ENCODE data around the gene NMNAT2. TPM values are rescaled to one million over a fixed set of nuclear protein-coding genes. Genes with fewer than 3 reads are reported as not detected.

NMNAT2 gene
- total and polyA plus RNA-seq, 2 donors (not counting 3 experiments of a cell fraction or from before 2014, with no cell fraction given), result 0.28 to 0.38 TPM

DNA sequence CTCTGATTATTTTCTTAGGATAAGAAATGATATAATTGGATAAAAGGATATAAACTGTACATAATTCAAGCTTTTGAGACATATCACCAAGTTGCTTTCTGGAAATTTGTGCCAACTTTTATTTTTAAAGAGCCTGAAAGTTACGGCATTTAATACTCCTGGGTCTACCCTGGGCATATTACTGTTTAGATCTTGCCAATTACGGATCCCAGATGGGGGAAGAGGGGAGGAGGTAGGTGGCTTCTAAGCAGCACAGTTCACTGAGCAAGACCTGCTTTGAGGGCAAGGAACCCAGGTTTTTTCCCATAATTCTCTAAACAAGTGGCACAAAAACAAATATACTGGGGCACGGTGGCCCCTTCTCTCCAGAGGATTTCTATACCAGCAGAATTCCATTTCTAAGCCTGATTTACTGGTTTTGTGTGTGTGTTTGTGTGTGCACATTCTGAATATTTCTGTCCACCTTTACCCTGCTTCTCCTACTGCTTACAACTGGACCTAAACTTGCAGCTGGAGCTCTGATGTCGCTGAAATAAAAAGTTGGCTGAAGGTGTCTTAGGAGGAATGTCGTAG lies 155.5 kb downstream of the NMNAT2 start:
- CTCF ChIA-PET, result interaction anchor here (1.2 to 4.0 kb wide), 2 partner anchors 16 to 28 kb away, joined by 4 to 20 read pairs; no protein-coding TSS in a partner anchor
- intact Hi-C loops (cut with micrococcal nuclease), result no loop called here
- H3K36me3 ChIP-seq (ENCODE audit: control insufficient read depth in 2 of 2, extremely low read depth in 1 of 2, insufficient read depth in 2 of 2, low read length in 2 of 2), result no peaks in the 10 kb centered on the region
- H4K20me1 ChIP-seq (replicated peaks; ENCODE audit: control insufficient read depth, extremely low read depth, insufficient read depth, low read length), result no peaks in the 10 kb centered on the region
- H3K9ac ChIP-seq (replicated peaks; ENCODE audit: extremely low read depth, insufficient read depth, low read length), result no peak overlapping the region
- no peaks in the 10 kb centered on the region for H3K9me3 ChIP-seq (replicated peaks; ENCODE audit: control insufficient read depth, insufficient read depth, low read length)
- DNase-seq (ENCODE audit: low read depth, low spot score) (no peak), FAIRE-seq (no peak)
- TF ChIP-seq EZH2 (IDR thresholded peaks at IDR 0.05; ENCODE audit: borderline replicate concordance, low read depth, low read length, severe bottlenecking) (no peak), FOS (IDR thresholded peaks at IDR 0.05; ENCODE audit: borderline replicate concordance, insufficient read depth, low read length) (no peak), POLR2AphosphoS5 (IDR thresholded peaks at IDR 0.05; ENCODE audit: insufficient read depth, low read depth, low read length) (no peak), MYC (IDR thresholded peaks at IDR 0.05; ENCODE audit: low read depth, low read length) (no peak), POLR2A (IDR thresholded peaks at IDR 0.05; ENCODE audit: low read depth, low read length) (no peak), GATA2 (IDR thresholded peaks at IDR 0.05; ENCODE audit: insufficient read depth, insufficient read length, low read depth, low read length) (no peak)
- H3K4me1 ChIP-seq (ENCODE audit: control insufficient read depth, extremely low read depth, insufficient read depth, low read length), result peaks cover 2% of the 10 kb centered on the region
- H3K4me2 ChIP-seq (ENCODE audit: insufficient read depth, low read length), result no peak overlapping the region
- no peak overlapping the region for H3K27ac ChIP-seq (ENCODE audit: insufficient read depth, low read depth, low read length)
- POLR2A ChIA-PET, result no interaction called here
- BruUV-seq (replicated peaks), result no TSS peak
- no peak overlapping the region for H2AFZ ChIP-seq (ENCODE audit: low read depth, low read length)
- H3K27me3 ChIP-seq (ENCODE audit: control insufficient read depth in 2 of 2, insufficient read depth in 2 of 2, low read length in 2 of 2), result peaks cover 0 to 6% of the 10 kb centered on the region in 2 experiments
- dilution Hi-C loops (cut with MboI; ENCODE audit: extremely low pct_ligation_motif_present, low sequenced_read_pairs), result no loop called here
- no peaks in the 10 kb centered on the region for H3K9me1 ChIP-seq (replicated peaks; ENCODE audit: control insufficient read depth, extremely low read depth, insufficient read depth, low read length)
- H3K79me2 ChIP-seq (ENCODE audit: control insufficient read depth, insufficient read depth, low read length), result no peaks in the 10 kb centered on the region
- H3K4me3 ChIP-seq (replicated peaks in 1 of 3; ENCODE audit: insufficient read depth in 1 of 3, low read depth in 1 of 3, low read length in 3 of 3), result no peak overlapping the region

DNA sequence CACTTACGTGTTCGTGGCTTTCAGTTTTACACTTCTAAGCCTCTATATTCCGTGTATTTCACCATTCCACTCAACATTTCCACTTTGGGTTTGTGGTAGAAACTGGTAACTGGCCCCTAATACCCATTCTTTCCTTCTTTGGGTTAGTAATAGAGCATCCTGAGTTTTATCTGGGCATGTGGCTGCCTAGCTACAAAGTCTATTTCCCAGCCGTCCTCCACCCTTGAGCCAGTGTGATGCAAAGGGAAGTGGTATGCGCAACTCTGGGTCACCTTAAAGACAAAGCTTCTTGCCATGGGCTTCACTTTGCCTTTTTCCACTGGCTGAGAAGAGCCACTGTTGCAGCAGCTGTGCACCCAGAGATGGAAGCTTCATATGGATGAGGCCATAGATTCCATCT lies 158.3 kb downstream of the NMNAT2 start:
- peaks cover 0 to 6% of the 10 kb centered on the region in 2 experiments for H3K27me3 ChIP-seq (ENCODE audit: control insufficient read depth in 2 of 2, insufficient read depth in 2 of 2, low read length in 2 of 2)
- POLR2A ChIA-PET, result interaction anchor here (0.6 kb wide), 1 partner anchor 12 kb away, joined by 5 read pairs; no protein-coding TSS in a partner anchor

More for the DNA sequence above, 158.3 kb downstream of the NMNAT2 start:
- no peak overlapping the region for H3K27ac ChIP-seq (ENCODE audit: insufficient read depth, low read depth, low read length)
- TF ChIP-seq POLR2AphosphoS5 (IDR thresholded peaks at IDR 0.05; ENCODE audit: insufficient read depth, low read depth, low read length), result no peak
- TF ChIP-seq FOS (IDR thresholded peaks at IDR 0.05; ENCODE audit: borderline replicate concordance, insufficient read depth, low read length), result no peak
- no peak for TF ChIP-seq MYC (IDR thresholded peaks at IDR 0.05; ENCODE audit: low read depth, low read length)
- no peak for TF ChIP-seq GATA2 (IDR thresholded peaks at IDR 0.05; ENCODE audit: insufficient read depth, insufficient read length, low read depth, low read length)
- TF ChIP-seq, protein P1, sequence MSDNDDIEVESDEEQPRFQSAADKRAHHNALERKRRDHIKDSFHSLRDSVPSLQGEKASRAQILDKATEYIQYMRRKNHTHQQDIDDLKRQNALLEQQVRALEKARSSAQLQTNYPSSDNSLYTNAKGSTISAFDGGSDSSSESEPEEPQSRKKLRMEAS (IDR thresholded peaks at IDR 0.05; ENCODE audit: insufficient read depth, insufficient read length), result no peak
- no peak for TF ChIP-seq CTCF (IDR thresholded peaks at IDR 0.05; ENCODE audit: extremely low read depth in 1 of 2, insufficient read depth in 1 of 2, low read depth in 1 of 2, low read length in 2 of 2)
- TF ChIP-seq JUN (IDR thresholded peaks at IDR 0.05; ENCODE audit: borderline replicate concordance, insufficient read depth, insufficient read length, low read depth), result no peak
- TF ChIP-seq EZH2 (IDR thresholded peaks at IDR 0.05; ENCODE audit: borderline replicate concordance, low read depth, low read length, severe bottlenecking), result no peak
- TF ChIP-seq POLR2A (IDR thresholded peaks at IDR 0.05; ENCODE audit: low read depth, low read length), result no peak
- no peaks in the 10 kb centered on the region for H3K9me3 ChIP-seq (replicated peaks; ENCODE audit: control insufficient read depth, insufficient read depth, low read length)
- dilution Hi-C loops (cut with MboI; ENCODE audit: extremely low pct_ligation_motif_present, low sequenced_read_pairs) (no loop called here), intact Hi-C loops (cut with micrococcal nuclease) (no loop called here)
- H3K4me2 ChIP-seq (ENCODE audit: insufficient read depth, low read length), result no peak overlapping the region
- DNase-seq (ENCODE audit: low read depth, low spot score) (no peak), FAIRE-seq (no peak)
- no peaks in the 10 kb centered on the region for H3K9me1 ChIP-seq (replicated peaks; ENCODE audit: control insufficient read depth, extremely low read depth, insufficient read depth, low read length)
- H3K4me1 ChIP-seq (ENCODE audit: control insufficient read depth, extremely low read depth, insufficient read depth, low read length), result no peaks in the 10 kb centered on the region
- H3K4me3 ChIP-seq (replicated peaks in 1 of 3; ENCODE audit: insufficient read depth in 1 of 3, low read depth in 1 of 3, low read length in 3 of 3), result no peak overlapping the region
- H3K79me2 ChIP-seq (ENCODE audit: control insufficient read depth, insufficient read depth, low read length), result no peaks in the 10 kb centered on the region
- no peak overlapping the region for H3K9ac ChIP-seq (replicated peaks; ENCODE audit: extremely low read depth, insufficient read depth, low read length)
- no peaks in the 10 kb centered on the region for H4K20me1 ChIP-seq (replicated peaks; ENCODE audit: control insufficient read depth, extremely low read depth, insufficient read depth, low read length)
- no peak overlapping the region for H2AFZ ChIP-seq (ENCODE audit: low read depth, low read length)
- CTCF ChIA-PET, result interaction anchor here (1.3 to 4.0 kb wide), 3 partner anchors 19 to 25 kb away, joined by 3 to 20 read pairs (median 4); no protein-coding TSS in a partner anchor
- H3K36me3 ChIP-seq (ENCODE audit: control insufficient read depth in 2 of 2, extremely low read depth in 1 of 2, insufficient read depth in 2 of 2, low read length in 2 of 2), result no peaks in the 10 kb centered on the region
- no TSS peak for BruUV-seq (replicated peaks)
